Measurements from ENCODE around the gene MEF2A. TPM values are rescaled to one million over a fixed set of nuclear protein-coding genes. Genes with fewer than 3 reads are reported as not detected.
"Not testable (repeated sequence)": the region's sequence is repeated elsewhere in the genome, so short reads cannot be mapped to it uniquely, and the experiment has no call there.

The MEF2A gene
- total and polyA plus RNA-seq, 8 donors: 9.2 to 24.4 (median 15.9) TPM

GRCh38 chr15:99657996-99658395, 92.2 kb downstream of the MEF2A start:
- FAIRE-seq (no peak), ATAC-seq (no peak), DNase-seq (no peak)
- H3K27ac ChIP-seq: no peak overlapping the region
- no peaks in the 10 kb centered on the region for H3K36me3 ChIP-seq
- no peaks in the 10 kb centered on the region for H3K27me3 ChIP-seq
- intact Hi-C loops (cut with DNase I): no loop called here
- H3K4me1 ChIP-seq: no peaks in the 10 kb centered on the region
- no peak overlapping the region for H3K4me3 ChIP-seq
- no peak for TF ChIP-seq CTCF (IDR thresholded peaks at IDR 0.05)
- no peaks in the 10 kb centered on the region for H3K9me3 ChIP-seq
- 95 to 96% methylated on average over 2 of the region's 2 CpGs for WGBS, 2 donors

GRCh38 chr15:99662903-99663302, 97.1 kb downstream of the MEF2A start:
- Histone ChIP-seq H3K27me3 (peaks cover 0 to 3% (median 0%) of the 10 kb centered on the region in 4 donors), H3K27ac (no peak overlapping the region), H3K36me3 (no peaks in the 10 kb centered on the region), H3K9me3 (no peaks in the 10 kb centered on the region), H3K4me1 (peaks cover 0 to 4% (median under 1%) of the 10 kb centered on the region in 3 donors), H3K4me3 (no peak overlapping the region)
- ATAC-seq: no peak
- TF ChIP-seq CTCF (IDR thresholded peaks at IDR 0.05): no peak
- intact Hi-C loops (cut with DNase I): no loop called here
- no peak for FAIRE-seq
- WGBS, 2 donors: 86 to 88% methylated on average over 2 of the region's 2 CpGs
- no peak for DNase-seq

- ATAC-seq; H3K36me3 ChIP-seq; intact Hi-C loops (cut with DNase I); DNase-seq; FAIRE-seq; H3K4me3 ChIP-seq; H3K27me3 ChIP-seq; H3K27ac ChIP-seq; H3K9me3 ChIP-seq: not testable (repeated sequence)
- H3K4me1 ChIP-seq: peaks cover 12 to 14% (median 13%) of the 10 kb centered on the region in 3 donors
- 99% methylated on average over 6 of the region's 6 CpGs for WGBS, 2 donors
Measured at GRCh38 chr15:99666073-99666472, 100.3 kb downstream of the MEF2A start.

- FAIRE-seq (no peak), ATAC-seq (peak; percentile 62 to 86 (median 76)), DNase-seq (no peak)
- 46 to 48% methylated on average over 2 of the region's 2 CpGs for WGBS, 2 donors
- Histone ChIP-seq H3K27ac (no peak overlapping the region), H3K9me3 (no peaks in the 10 kb centered on the region), H3K36me3 (peaks cover 0 to 5% (median 0%) of the 10 kb centered on the region in 3 donors), H3K27me3 (no peaks in the 10 kb centered on the region), H3K4me1 (peaks cover 12 to 14% (median 13%) of the 10 kb centered on the region in 3 donors), H3K4me3 (no peak overlapping the region)
- TF ChIP-seq CTCF (IDR thresholded peaks at IDR 0.05): no peak
- intact Hi-C loops (cut with DNase I): no loop called here
Measured at GRCh38 chr15:99668533-99669182, 102.9 kb downstream of the MEF2A start.

GRCh38 chr15:99669250-99669649, 103.5 kb downstream of the MEF2A start:
- peaks cover 12 to 14% (median 13%) of the 10 kb centered on the region in 3 donors for H3K4me1 ChIP-seq
- H3K27me3 ChIP-seq: no peaks in the 10 kb centered on the region
- 90 to 93% methylated on average over 1 of the region's 1 CpG for WGBS, 2 donors
- no peak for DNase-seq
- intact Hi-C loops (cut with DNase I): no loop called here
- peak in 2 of 4 donors; percentile 25 to 26 for ATAC-seq
- TF ChIP-seq CTCF (IDR thresholded peaks at IDR 0.05): no peak
- H3K9me3 ChIP-seq: no peaks in the 10 kb centered on the region
- no peak overlapping the region for H3K4me3 ChIP-seq
- FAIRE-seq: no peak
- no peak overlapping the region for H3K27ac ChIP-seq
- peaks cover 0 to 5% (median under 1%) of the 10 kb centered on the region in 3 donors for H3K36me3 ChIP-seq
